Measurements from ENCODE around the gene TARDBP.

GRCh38 chr1:11042995-11043874, 30.8 kb downstream of the TARDBP start:
- no peak for TF ChIP-seq CTCF (conservative IDR thresholded peaks at IDR 0.05 in 1 of 2, IDR thresholded peaks at IDR 0.05 in 1 of 2; ENCODE audit: low read depth in 1 of 2, low read length in 2 of 2)
- TF ChIP-seq EZH2 (IDR thresholded peaks at IDR 0.05; ENCODE audit: low read length, missing control alignments) = no peak

All from fibroblast of lung (primary cell).